HG03280 (cell line): ENCODE measurements around the gene FAM204A.

Experiments used
- ATAC-seq: cut with Tn5 transposase; IDR thresholded peaks from one replicate; pipeline ENCODE4 v1.9.1; 2021; ENCODE audit warnings: mild to moderate bottlenecking, moderate library complexity; ENCODE audit not compliant: unreplicated experiment

FAM204A gene

GRCh38 chr10:118341791-118342637, at the start of gene FAM204A:
Gene FAM204A (minus strand): TSS chr10:118342324. CDS start chr10:118336415, 5,909 bp downstream.
- peak; percentile 100 for ATAC-seq

- ATAC-seq: no peak
These were observed 41.6 kb upstream of the FAM204A start for GRCh38 chr10:118383699-118384098.

GRCh38 chr10:118383063-118383689, 41.1 kb upstream of the FAM204A start:
- no peak for ATAC-seq

GRCh38 chr10:118374404-118374803, 32.3 kb upstream of the FAM204A start:
- no peak for ATAC-seq

GRCh38 chr10:118373786-118374185, 31.7 kb upstream of the FAM204A start:
- no peak for ATAC-seq

- ATAC-seq: no peak
These were observed 28.4 kb upstream of the FAM204A start for GRCh38 chr10:118370499-118370898.

- ATAC-seq: no peak
These were observed 27.6 kb upstream of the FAM204A start for GRCh38 chr10:118369641-118370205.

GRCh38 chr10:118365702-118366101, 23.6 kb upstream of the FAM204A start:
- no peak for ATAC-seq

- no peak for ATAC-seq
These were observed 20.0 kb upstream of the FAM204A start for GRCh38 chr10:118362103-118362502.

- no peak for ATAC-seq
These were observed 16.2 kb upstream of the FAM204A start for GRCh38 chr10:118358327-118358726.

- ATAC-seq: no peak
These were observed 15.7 kb upstream of the FAM204A start for GRCh38 chr10:118357841-118358240.

GRCh38 chr10:118356628-118357027, 14.5 kb upstream of the FAM204A start:
- ATAC-seq: no peak

- no peak for ATAC-seq
These were observed 13.1 kb upstream of the FAM204A start for GRCh38 chr10:118355234-118355633.

- no peak for ATAC-seq
These were observed 7.1 kb upstream of the FAM204A start for GRCh38 chr10:118349235-118349634.

GRCh38 chr10:118343549-118343948, 1.4 kb upstream of the FAM204A start:
- no peak for ATAC-seq

- no peak for ATAC-seq
These were observed 991 bp upstream of the FAM204A start for GRCh38 chr10:118343115-118343514.

- ATAC-seq: peak; percentile 1
These were observed 505 bp upstream of the FAM204A start for GRCh38 chr10:118342638-118343020.

- no peak for ATAC-seq
These were observed 1.6 kb downstream of the FAM204A start for GRCh38 chr10:118340486-118340885.

GRCh38 chr10:118339111-118339510, 3.0 kb downstream of the FAM204A start:
- no peak for ATAC-seq

GRCh38 chr10:118337356-118337755, 4.8 kb downstream of the FAM204A start:
- no peak for ATAC-seq

GRCh38 chr10:118333871-118334270, 8.3 kb downstream of the FAM204A start:
- ATAC-seq: no peak
